Activated CD8-positive, alpha-beta memory T cell treated with anti-CD3 and anti-CD28 coated beads, Interleukin-2, amount 10 ng/mL, durations not matched to agents 7 days and 5 days (primary cell): ENCODE data around the gene SLC7A9. TPM values are rescaled to one million over a fixed set of nuclear protein-coding genes. Genes with fewer than 3 reads are reported as not detected.

Source experiments
- total RNA-seq, 2 experiments: library from RNA; stranded (reverse); gene quantifications; one replicate each; pipeline ENCODE4 v1.2.3, GENCODE V29; 2021

Gene SLC7A9
- total RNA-seq, 2 experiments from 2014 or later = 0.16 TPM; not detected in 1

Other genes with a start within 250 kb of the SLC7A9 start
- 10 to 100 TPM; 40.3 to 41.7 TPM for gene ANKRD27, start 194.6 kb downstream of the SLC7A9 start, total RNA-seq
- under 1 TPM; 0.28 to 0.79 TPM for gene RGS9BP, start 193.9 kb downstream of the SLC7A9 start, total RNA-seq
- 10 to 100 TPM; 13.0 to 18.1 TPM for gene NUDT19, start 177.9 kb downstream of the SLC7A9 start, total RNA-seq
- gene TDRD12, start 150.0 kb downstream of the SLC7A9 start, total RNA-seq = under 1 TPM in 1 of 2 experiments, not detected in 1; 0.12 TPM
- gene CEP89, start 102.2 kb upstream of the SLC7A9 start, total RNA-seq = 10 to 100 TPM; 17.9 to 21.9 TPM
- gene FAAP24, start 102.5 kb upstream of the SLC7A9 start, total RNA-seq = 1 to 10 TPM; 6.7 to 9.7 TPM
- 1 to 10 TPM; 1.3 to 2.4 TPM for gene RHPN2, start 195.1 kb upstream of the SLC7A9 start, total RNA-seq
- 10 to 100 TPM; 13.7 to 15.4 TPM for gene GPATCH1, start 211.4 kb upstream of the SLC7A9 start, total RNA-seq